GM12878 (cell line): ENCODE results near the gene UST. TPM values are rescaled to one million over a fixed set of nuclear protein-coding genes. Genes with fewer than 3 reads are reported as not detected.

Source experiments
- ATAC-seq: fragments of 200-7000 bp; cut with Tn5 transposase; 3 replicates; pipeline ENCODE4 v1.9.1; 2020; ENCODE audit warnings: mild to moderate bottlenecking, moderate library complexity
- BruUV-seq: library from RNA; stranded (reverse); fragments of 400-500 nt; replicated peaks from 2 replicates; lab custom pipeline; 2021; lab: Mats Ljungman, UMichigan
- CTCF ChIA-PET: fragments of 300-600 bp; sonication (Branson Sonifier 250); formaldehyde crosslinking; extraction: SDS; loops from one replicate; lab custom pipeline; 2021; ENCODE audit warnings: inconsistent platforms; lab: Yijun Ruan, JAX
- POLR2A ChIA-PET: fragments of 350-600 bp; formaldehyde crosslinking; extraction: SDS; loops from one replicate; lab custom pipeline; 2021; ENCODE audit warnings: inconsistent platforms; lab: Charles Lee
- RAD21 ChIA-PET: fragments of 300-600 bp; sonication (Branson Sonifier 250); formaldehyde crosslinking; loops from one replicate; lab custom pipeline; 2023; ENCODE audit warnings: antibody characterized with exemption; ENCODE audit not compliant: unreplicated experiment; lab: Charles Lee
- SMC1A ChIA-PET: fragments of 300-600 bp; sonication (Branson Sonifier 250); formaldehyde crosslinking; loops from one replicate; lab custom pipeline; 2023; ENCODE audit not compliant: unreplicated experiment, uncharacterized antibody; lab: Charles Lee
- DNase-seq: peaks from one replicate; pipeline ENCODE4 v3.0.0-alpha.2; 2011; ENCODE audit warnings: low read depth, low spot score
- FAIRE-seq: peaks from 3 replicates; lab custom pipeline; 2011; peaks lifted over from hg19 to GRCh38; lab: Jason Lieb, UNC
- H2AFZ ChIP-seq: 2 replicates; pipeline ENCODE4 v1.6.0; 2011; ENCODE audit warnings: low read depth, low read length, control low read depth; ENCODE audit not compliant: control insufficient read depth
- H3K27ac ChIP-seq: 2 replicates; pipeline ENCODE4 v1.5.1; 2011; ENCODE audit warnings: control low read depth; ENCODE audit not compliant: control insufficient read depth, insufficient read depth
- H3K27me3 ChIP-seq, 2 experiments: replicated peaks in 1 of 2; 2 replicates each; pipeline versions ENCODE4 v1.6.0 to v1.6.1; 2011; ENCODE audit warnings: low read length in 1 of 2; ENCODE audit not compliant: control insufficient read depth in 2 of 2, insufficient read depth in 2 of 2
- H3K36me3 ChIP-seq, 2 experiments: 2 replicates each; pipeline ENCODE4 v1.5.1; 2011; ENCODE audit warnings: low read length in 1 of 2; ENCODE audit not compliant: control insufficient read depth in 2 of 2, insufficient read depth in 2 of 2
- H3K4me1 ChIP-seq: 2 replicates; pipeline ENCODE4 v1.6.1; 2011; ENCODE audit warnings: mild to moderate bottlenecking, low read length, moderate library complexity, mixed read lengths; ENCODE audit not compliant: control insufficient read depth, insufficient read depth
- H3K4me2 ChIP-seq: 2 replicates; pipeline ENCODE4 v1.6.0; 2011; ENCODE audit warnings: control low read depth; ENCODE audit not compliant: control insufficient read depth, insufficient read depth
- H3K4me3 ChIP-seq: fragments of 200-600 bp; sonication (generic); 2 replicates; pipeline ENCODE4 v1.5.1; 2016
- H3K79me2 ChIP-seq: 2 replicates; pipeline ENCODE4 v1.6.0; 2011; ENCODE audit warnings: low read length; ENCODE audit not compliant: control insufficient read depth, insufficient read depth
- H3K9ac ChIP-seq: 2 replicates; pipeline ENCODE4 v1.8.0; 2011; ENCODE audit warnings: low read length, control low read depth, mixed read lengths; ENCODE audit not compliant: control insufficient read depth, insufficient read depth
- H3K9me3 ChIP-seq: replicated peaks from 3 replicates; pipeline ENCODE4 v1.5.1; 2011; ENCODE audit warnings: mild to moderate bottlenecking, low read length; ENCODE audit not compliant: control insufficient read depth, insufficient read depth
- H4K20me1 ChIP-seq: 2 replicates; pipeline ENCODE4 v1.6.0; 2011; ENCODE audit not compliant: control insufficient read depth, insufficient read depth
- CBX3 ChIP-seq: fragments of 200-600 bp; sonication (generic); IDR thresholded peaks from 2 replicates; pipeline ENCODE4 v1.6.1; 2016; ENCODE audit warnings: low read depth, borderline replicate concordance
- ESRRA ChIP-seq: IDR thresholded peaks from 2 replicates; pipeline ENCODE4 v1.6.1; 2012; ENCODE audit warnings: mild to moderate bottlenecking, low read length, improper control_type of control experiment
- SIN3A ChIP-seq: IDR thresholded peaks from 2 replicates; pipeline ENCODE4 v1.6.1; 2012; ENCODE audit warnings: low read depth, low read length, improper control_type of control experiment
- TCF3 ChIP-seq: IDR thresholded peaks from 2 replicates; pipeline ENCODE4 v1.6.1; 2012; ENCODE audit warnings: low read depth, mild to moderate bottlenecking, low read length, borderline replicate concordance; ENCODE audit not compliant: insufficient read depth
- ZNF384 ChIP-seq: IDR thresholded peaks from 2 replicates; pipeline ENCODE4 v1.6.1; 2012; ENCODE audit warnings: low read depth, mild to moderate bottlenecking, low read length, improper control_type of control experiment, borderline replicate concordance
- ZNF622 ChIP-seq: fragments of 450-650 bp; IDR thresholded peaks from 2 replicates; pipeline ENCODE4 v1.6.1; 2017; ENCODE audit warnings: mild to moderate bottlenecking, inconsistent platforms
- WGBS: methylation state at CpG from one replicate; pipeline ENCODE4 v1.1.6; 2016; ENCODE audit warnings: low lambda C conversion rate; ENCODE audit not compliant: insufficient replicate concordance, insufficient coverage; ENCODE audit errors: missing lambda C conversion rate; 5-methylcytosine and 5-hydroxymethylcytosine counted together
- in situ Hi-C: fragments of 300-500 bp; cut with MboI; formaldehyde crosslinking; loops from 9 replicates; pipeline ENCODE4 v1.14.3; 2018; ENCODE audit warnings: mixed read lengths
- intact Hi-C: fragments of 100-400 bp; cut with micrococcal nuclease; formaldehyde crosslinking; loops from one replicate; pipeline ENCODE4 v1.14.2; 2022; ENCODE audit not compliant: unreplicated experiment
- polyA plus RNA-seq, 11 experiments: library from polyadenylated mRNA; depleted of rRNA in 4 of 11; unstranded in 6 of 11; stranded (reverse) in 5 of 11; fragments of >200 nt; fragmentation: Nextera tagmentation in 4 of 11; fragmentation: Illumina TruSeq in 1 of 11; extraction: Ambion mirVana in 4 of 11; extraction: Trizol in 1 of 11; gene quantifications; 1 replicate in 1 of 11; 2 replicates in 10 of 11; pipeline versions ENCODE4 v1.2.1 to v1.2.3, GENCODE V29; 2011 to 2016; ENCODE audit warnings: inconsistent platforms in 2 of 11, missing spikeins in 2 of 11, low read depth in 1 of 11
- total RNA-seq, 4 experiments: library from RNA; depleted of rRNA in 3 of 4; stranded (reverse); fragments of >200 nt in 3 of 4; fragmentation: Illumina TruSeq in 1 of 4; extraction: Trizol in 1 of 4; gene quantifications; 2 replicates each; pipeline versions ENCODE4 v1.2.1 to v1.2.3, GENCODE V29; 2013 to 2021
- TF ChIP-seq, protein P1 (sequence below): fragments of 150-350 bp; IDR thresholded peaks from 2 replicates; pipeline ENCODE4 v1.6.1; 2014; ENCODE audit warnings: mild to moderate bottlenecking, low read depth, low read length
- TF ChIP-seq, protein P2 (sequence below): fragments of 450-650 bp; IDR thresholded peaks from 2 replicates; pipeline ENCODE4 v1.6.1; 2016; ENCODE audit warnings: mild to moderate bottlenecking

UST gene
- total and polyA plus RNA-seq, 10 of the 15 experiments (the other 5 are each of a cell fraction or from before 2014, with no cell fraction given), result 0.74 to 43.3 (median 2.2) TPM

DNA sequence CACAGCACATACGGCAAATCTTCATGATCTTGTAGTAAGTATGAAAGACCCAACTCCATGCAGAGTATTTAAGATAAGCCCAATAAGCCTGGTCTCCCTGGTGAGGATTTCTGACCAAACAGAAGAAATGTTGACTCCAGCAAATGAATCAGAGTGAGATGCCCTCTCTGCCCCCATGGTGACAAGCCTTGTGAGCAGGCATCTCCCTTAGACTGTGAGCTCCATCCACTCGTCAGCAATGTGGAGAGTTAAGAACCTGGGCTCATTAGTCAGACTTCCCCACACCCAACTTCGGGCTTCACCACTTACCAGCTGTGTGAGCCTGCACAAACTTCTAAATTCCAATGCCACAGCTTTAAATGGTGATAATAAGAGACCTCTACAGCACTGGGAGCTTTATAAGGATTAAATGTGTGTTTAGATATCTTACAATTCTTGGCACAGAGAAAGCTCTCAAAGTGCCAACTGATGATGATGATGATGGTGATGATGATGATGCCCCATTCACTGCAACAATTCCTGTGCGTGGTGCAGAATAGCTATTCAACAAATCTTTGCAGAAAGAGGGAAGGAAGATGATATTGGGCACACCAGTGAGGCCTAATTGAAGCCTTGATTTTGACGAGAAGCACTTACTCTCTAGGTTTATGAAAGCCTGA lies 317.3 kb downstream of the UST start:
- H3K4me1 ChIP-seq, result peaks cover 42% of the 10 kb centered on the region
- no peaks in the 10 kb centered on the region for H3K36me3 ChIP-seq
- H3K4me3 ChIP-seq, result no peak overlapping the region
- RAD21 ChIA-PET, result interaction anchor here (0.7 to 16.8 kb wide), 14 partner anchors 9 to 451 kb away, joined by 3 to 521 read pairs (median 10); no protein-coding TSS in a partner anchor
- SMC1A ChIA-PET, result interaction anchor here (0.6 to 17.7 kb wide), 12 partner anchors 8 to 550 kb away, joined by 3 to 1060 read pairs (median 8); no protein-coding TSS in a partner anchor
- TF ChIP-seq CBX3 (no peak), ESRRA (no peak), TCF3 (no peak), ZNF384 (no peak), SIN3A (no peak), ZNF622 (no peak)
- TF ChIP-seq, protein P1, sequence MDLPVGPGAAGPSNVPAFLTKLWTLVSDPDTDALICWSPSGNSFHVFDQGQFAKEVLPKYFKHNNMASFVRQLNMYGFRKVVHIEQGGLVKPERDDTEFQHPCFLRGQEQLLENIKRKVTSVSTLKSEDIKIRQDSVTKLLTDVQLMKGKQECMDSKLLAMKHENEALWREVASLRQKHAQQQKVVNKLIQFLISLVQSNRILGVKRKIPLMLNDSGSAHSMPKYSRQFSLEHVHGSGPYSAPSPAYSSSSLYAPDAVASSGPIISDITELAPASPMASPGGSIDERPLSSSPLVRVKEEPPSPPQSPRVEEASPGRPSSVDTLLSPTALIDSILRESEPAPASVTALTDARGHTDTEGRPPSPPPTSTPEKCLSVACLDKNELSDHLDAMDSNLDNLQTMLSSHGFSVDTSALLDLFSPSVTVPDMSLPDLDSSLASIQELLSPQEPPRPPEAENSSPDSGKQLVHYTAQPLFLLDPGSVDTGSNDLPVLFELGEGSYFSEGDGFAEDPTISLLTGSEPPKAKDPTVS, result no peak
- TF ChIP-seq, protein P2, sequence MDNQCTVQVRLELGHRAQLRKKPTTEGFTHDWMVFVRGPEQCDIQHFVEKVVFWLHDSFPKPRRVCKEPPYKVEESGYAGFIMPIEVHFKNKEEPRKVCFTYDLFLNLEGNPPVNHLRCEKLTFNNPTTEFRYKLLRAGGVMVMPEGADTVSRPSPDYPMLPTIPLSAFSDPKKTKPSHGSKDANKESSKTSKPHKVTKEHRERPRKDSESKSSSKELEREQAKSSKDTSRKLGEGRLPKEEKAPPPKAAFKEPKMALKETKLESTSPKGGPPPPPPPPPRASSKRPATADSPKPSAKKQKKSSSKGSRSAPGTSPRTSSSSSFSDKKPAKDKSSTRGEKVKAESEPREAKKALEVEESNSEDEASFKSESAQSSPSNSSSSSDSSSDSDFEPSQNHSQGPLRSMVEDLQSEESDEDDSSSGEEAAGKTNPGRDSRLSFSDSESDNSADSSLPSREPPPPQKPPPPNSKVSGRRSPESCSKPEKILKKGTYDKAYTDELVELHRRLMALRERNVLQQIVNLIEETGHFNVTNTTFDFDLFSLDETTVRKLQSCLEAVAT, result 0 out of 2 replicates have a peak, but pooled peaks have one; percentile 41
- no peaks in the 10 kb centered on the region for H3K27me3 ChIP-seq
- no peaks in the 10 kb centered on the region for H4K20me1 ChIP-seq
- H3K4me2 ChIP-seq, result no peak overlapping the region
- H2AFZ ChIP-seq, result no peak overlapping the region
- peaks cover 6% of the 10 kb centered on the region; the same call in 2 of the 3 replicates for H3K9me3 ChIP-seq
- no peaks in the 10 kb centered on the region for H3K79me2 ChIP-seq
- no peak overlapping the region for H3K27ac ChIP-seq
- ATAC-seq (no peak), DNase-seq (no peak), FAIRE-seq (no peak)
- in situ Hi-C loops (no loop called here), intact Hi-C loops (no loop called here)
- CTCF ChIA-PET, result interaction anchor here (0.6 to 10.5 kb wide), 8 partner anchors 8 to 416 kb away, joined by 3 to 174 read pairs (median 30); no protein-coding TSS in a partner anchor
- no TSS peak for BruUV-seq
- no peak overlapping the region for H3K9ac ChIP-seq
- 82% methylated on average over 5 of the region's 5 CpGs for WGBS
- POLR2A ChIA-PET, result interaction anchor here (0.7 to 14.3 kb wide), 8 partner anchors 8 to 431 kb away, joined by 3 to 298 read pairs (median 26); no protein-coding TSS in a partner anchor
